HepG2 (cell line): ENCODE data around the gene SOX9. TPM values are rescaled to one million over a fixed set of nuclear protein-coding genes. Genes with fewer than 3 reads are reported as not detected.

Experiments used
- ATAC-seq: fragments of 200-7000 bp; cut with Tn5 transposase; 3 replicates; pipeline ENCODE4 v1.9.1; 2020; ENCODE audit warnings: mild to moderate bottlenecking, moderate library complexity
- BruUV-seq: library from RNA; stranded (reverse); fragments of 400-500 nt; replicated peaks from 2 replicates; lab custom pipeline; 2021; lab: Mats Ljungman, UMichigan
- CTCF ChIA-PET: fragments of 300-600 bp; formaldehyde crosslinking; extraction: SDS; loops from one replicate; lab custom pipeline; 2021; ENCODE audit warnings: low total read pairs, inconsistent platforms, low intra/inter-chr PET ratio; lab: Yijun Ruan, JAX
- POLR2A ChIA-PET: fragments of 350-600 bp; sonication (Branson Sonifier 250); formaldehyde crosslinking; loops from one replicate; lab custom pipeline; 2020; ENCODE audit warnings: antibody characterized with exemption, inconsistent platforms; lab: Yijun Ruan, JAX
- DNase-seq: peaks from one replicate; pipeline ENCODE4 v3.0.0-alpha.2; 2015; ENCODE audit warnings: low spot score
- FAIRE-seq: peaks from 3 replicates; lab custom pipeline; 2011; peaks lifted over from hg19 to GRCh38; lab: Jason Lieb, UNC
- H2AFZ ChIP-seq: one replicate; pipeline ENCODE4 v1.6.1; 2011; ENCODE audit warnings: low read length, inconsistent platforms
- H3K27ac ChIP-seq: fragments of 300-600 bp; 3 replicates; pipeline ENCODE4 v1.8.0; 2011; ENCODE audit warnings: mixed run types, mild to moderate bottlenecking, mixed read lengths, low read length, inconsistent platforms; ENCODE audit not compliant: insufficient read depth; ENCODE audit errors: extremely low read length
- H3K27me3 ChIP-seq, 2 experiments: fragments of 200-600 bp in 1 of 2; 2 replicates in 1 of 2; 3 replicates in 1 of 2; pipeline versions ENCODE4 v1.6.0 to v1.8.0; 2011; ENCODE audit warnings: low read length in 2 of 2, mild to moderate bottlenecking in 2 of 2, moderate library complexity in 2 of 2, inconsistent platforms in 1 of 2; ENCODE audit not compliant: insufficient read depth in 2 of 2, control insufficient read depth in 1 of 2
- H3K36me3 ChIP-seq, 2 experiments: fragments of 200-600 bp in 1 of 2; replicated peaks in 1 of 2; 2 replicates in 1 of 2; 3 replicates in 1 of 2; pipeline versions ENCODE4 v1.5.1 to v1.8.0; 2011; ENCODE audit warnings: low read length in 2 of 2, inconsistent platforms in 1 of 2; ENCODE audit not compliant: insufficient read depth in 2 of 2, control insufficient read depth in 1 of 2
- H3K4me1 ChIP-seq: 2 replicates; pipeline ENCODE4 v1.5.1; 2012; ENCODE audit warnings: low read length, inconsistent platforms; ENCODE audit not compliant: insufficient read depth
- H3K4me2 ChIP-seq: 2 replicates; pipeline ENCODE4 v1.6.0; 2011; ENCODE audit warnings: low read depth, low read length, inconsistent platforms
- H3K4me3 ChIP-seq, 3 experiments: fragments of 200-600 bp in 1 of 3; sonication (generic), shearing (Covaris generic) in 1 of 3; replicated peaks in 1 of 3; 2 replicates each; pipeline ENCODE4 v1.5.1; 2011 to 2016; ENCODE audit warnings: low read length in 3 of 3, inconsistent platforms in 2 of 3, low read depth in 2 of 3, mild to moderate bottlenecking in 2 of 3, control low read depth in 1 of 3, mixed read lengths in 1 of 3; ENCODE audit not compliant: insufficient read depth in 1 of 3
- H3K79me2 ChIP-seq: one replicate; pipeline ENCODE4 v1.6.1; 2011; ENCODE audit warnings: low read length, inconsistent platforms; ENCODE audit not compliant: insufficient read depth
- H3K9ac ChIP-seq: 2 replicates; pipeline ENCODE4 v1.6.0; 2011; ENCODE audit warnings: mild to moderate bottlenecking, low read depth, low read length, inconsistent platforms; ENCODE audit not compliant: insufficient read depth
- H3K9me3 ChIP-seq: 2 replicates; pipeline ENCODE4 v1.5.1; 2012; ENCODE audit warnings: mild to moderate bottlenecking, low read length
- H4K20me1 ChIP-seq: 2 replicates; pipeline ENCODE4 v1.6.0; 2011; ENCODE audit warnings: inconsistent platforms, mild to moderate bottlenecking, low read length, moderate library complexity; ENCODE audit not compliant: insufficient read depth
- HMG20A ChIP-seq: IDR thresholded peaks from 2 replicates; pipeline ENCODE4 v1.6.1; 2016; ENCODE audit warnings: borderline replicate concordance
- HNRNPLL ChIP-seq: fragments of 200-400 bp; formaldehyde crosslinking; IDR thresholded peaks from 2 replicates; pipeline ENCODE4 v1.6.1; 2017; ENCODE audit warnings: mild to moderate bottlenecking, low read depth, low read length; ENCODE audit not compliant: poor library complexity, severe bottlenecking
- ISL2 ChIP-seq: sonication (generic); formaldehyde crosslinking; IDR thresholded peaks from 2 replicates; pipeline ENCODE4 v1.5.0; 2020; ENCODE audit warnings: missing genetic modification reagents
- MEF2D ChIP-seq: sonication (generic); formaldehyde crosslinking; IDR thresholded peaks from 2 replicates; pipeline ENCODE4 v1.5.1; 2020; ENCODE audit warnings: mild to moderate bottlenecking, missing genetic modification reagents
- POLR2AphosphoS5 ChIP-seq: IDR thresholded peaks from 2 replicates; pipeline ENCODE4 v1.6.1; 2012; ENCODE audit warnings: low read depth, low read length
- TBX3 ChIP-seq: fragments of 450-650 bp; IDR thresholded peaks from 2 replicates; pipeline ENCODE4 v1.6.1; 2017; ENCODE audit warnings: antibody characterized with exemption, mild to moderate bottlenecking, inconsistent platforms, borderline replicate concordance
- YEATS4 ChIP-seq: sonication (generic); formaldehyde crosslinking; IDR thresholded peaks from 2 replicates; pipeline ENCODE4 v1.4.0; 2020; ENCODE audit warnings: missing genetic modification reagents, borderline replicate concordance
- ZNF30 ChIP-seq: sonication (generic); formaldehyde crosslinking; IDR thresholded peaks from 2 replicates; pipeline ENCODE4 v1.5.0; 2020; ENCODE audit warnings: mild to moderate bottlenecking, missing genetic modification reagents
- ZNF431 ChIP-seq: sonication (generic); formaldehyde crosslinking; IDR thresholded peaks from 2 replicates; pipeline ENCODE4 v1.9.0; 2022; ENCODE audit warnings: missing genetic modification reagents, low read depth, mild to moderate bottlenecking, borderline replicate concordance
- ZNF510 ChIP-seq: sonication (generic); formaldehyde crosslinking; IDR thresholded peaks from 2 replicates; pipeline ENCODE4 v1.4.0; 2020; ENCODE audit warnings: low read depth, mild to moderate bottlenecking, missing genetic modification reagents
- ZNF567 ChIP-seq: sonication (generic); formaldehyde crosslinking; IDR thresholded peaks from 2 replicates; pipeline ENCODE4 v1.8.1; 2023; ENCODE audit warnings: mild to moderate bottlenecking, missing genetic modification reagents, borderline replicate concordance
- ZSCAN31 ChIP-seq: sonication (generic); formaldehyde crosslinking; IDR thresholded peaks from 2 replicates; pipeline ENCODE4 v1.5.0; 2020; ENCODE audit warnings: low read depth, mild to moderate bottlenecking, missing genetic modification reagents
- WGBS: methylation state at CpG from one replicate; pipeline ENCODE4 v1.1.6; 2017; ENCODE audit warnings: low lambda C conversion rate; 5-methylcytosine and 5-hydroxymethylcytosine counted together
- in situ Hi-C: cut with HindIII; loops from 2 replicates; pipeline ENCODE4 v1.10.0; 2017; ENCODE audit warnings: low pct_unique_long_range_greater_than_20kb; ENCODE audit not compliant: extremely low pct_ligation_motif_present
- intact Hi-C: fragments of 100-400 bp; cut with micrococcal nuclease; formaldehyde crosslinking; loops from one replicate; pipeline ENCODE4 v1.10.0; 2022; ENCODE audit not compliant: unreplicated experiment
- polyA plus RNA-seq, 8 experiments: library from polyadenylated mRNA; depleted of rRNA in 3 of 8; stranded (reverse) in 7 of 8; unstranded in 1 of 8; fragments of >200 nt; fragmentation: Illumina TruSeq in 4 of 8; extraction: Trizol in 4 of 8; gene quantifications; 2 replicates each; pipeline versions ENCODE4 v1.2.1 to v1.2.3, GENCODE V29; 2011 to 2016; ENCODE audit warnings: low read depth in 4 of 8, missing spikeins in 1 of 8, mixed read lengths in 1 of 8; ENCODE audit not compliant: insufficient read depth in 1 of 8
- total RNA-seq, 5 experiments: library from RNA; depleted of rRNA; stranded (reverse); fragments of >200 nt; fragmentation: Illumina TruSeq; extraction: Trizol; gene quantifications; 2 replicates each; pipeline ENCODE4 v1.2.3, GENCODE V29; 2016; ENCODE audit warnings: low read depth in 1 of 5
- TF ChIP-seq, protein P1 (sequence below): sonication (generic); formaldehyde crosslinking; IDR thresholded peaks from 2 replicates; pipeline ENCODE4 v1.5.0; 2020; ENCODE audit warnings: mild to moderate bottlenecking, missing genetic modification reagents, borderline replicate concordance

SOX9 gene
- total and polyA plus RNA-seq, 2 of the 13 experiments (the other 11 are each of a cell fraction or from before 2014, with no cell fraction given): 16.1 to 27.6 TPM

DNA sequence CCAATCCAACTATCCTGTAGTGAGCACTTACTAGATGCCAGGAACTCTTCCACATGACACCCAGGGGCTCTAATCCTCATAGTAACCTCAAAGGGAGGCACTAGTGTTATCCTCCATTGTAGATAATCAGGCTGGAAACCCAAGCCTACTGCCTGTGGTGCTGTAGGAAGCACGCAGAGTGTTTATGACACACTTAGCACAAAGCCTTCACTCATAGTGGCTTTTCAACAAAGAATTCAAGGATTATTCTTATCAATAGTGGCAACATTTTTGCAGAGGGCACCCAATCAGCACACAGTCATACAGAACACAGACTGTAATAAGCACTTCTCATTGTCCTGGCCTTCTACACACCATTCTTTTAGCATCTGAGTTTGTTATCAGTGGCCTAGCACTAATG, 18.5 kb upstream of the SOX9 start:
- DNase-seq (no peak), FAIRE-seq (no peak), ATAC-seq (no peak)
- no peaks in the 10 kb centered on the region for H3K36me3 ChIP-seq
- intact Hi-C loops (no loop called here), in situ Hi-C loops (no loop called here)
- H3K27ac ChIP-seq: no peak overlapping the region
- ChIA-PET POLR2A (interaction anchor here (1.6 kb wide), 2 partner anchors 10 to 19 kb away, joined by 3 to 6 read pairs; partner anchors contain the start of gene SOX9), CTCF (no interaction called here)
- H3K79me2 ChIP-seq: no peaks in the 10 kb centered on the region
- H3K4me3 ChIP-seq: no peak overlapping the region
- H3K4me1 ChIP-seq: peaks cover 17% of the 10 kb centered on the region
- H3K9ac ChIP-seq: no peak overlapping the region
- 71% methylated on average over 1 of the region's 1 CpG for WGBS
- no peaks in the 10 kb centered on the region for H3K9me3 ChIP-seq
- no peaks in the 10 kb centered on the region for H3K27me3 ChIP-seq
- no TSS peak for BruUV-seq
- H2AFZ ChIP-seq: no peak overlapping the region
- H3K4me2 ChIP-seq: no peak overlapping the region
- no peak for TF ChIP-seq POLR2AphosphoS5
- no peak for TF ChIP-seq ZNF510 (CRISPR knock-in tag)
- no peaks in the 10 kb centered on the region; the same call in 1 of the 2 replicates for H4K20me1 ChIP-seq

DNA sequence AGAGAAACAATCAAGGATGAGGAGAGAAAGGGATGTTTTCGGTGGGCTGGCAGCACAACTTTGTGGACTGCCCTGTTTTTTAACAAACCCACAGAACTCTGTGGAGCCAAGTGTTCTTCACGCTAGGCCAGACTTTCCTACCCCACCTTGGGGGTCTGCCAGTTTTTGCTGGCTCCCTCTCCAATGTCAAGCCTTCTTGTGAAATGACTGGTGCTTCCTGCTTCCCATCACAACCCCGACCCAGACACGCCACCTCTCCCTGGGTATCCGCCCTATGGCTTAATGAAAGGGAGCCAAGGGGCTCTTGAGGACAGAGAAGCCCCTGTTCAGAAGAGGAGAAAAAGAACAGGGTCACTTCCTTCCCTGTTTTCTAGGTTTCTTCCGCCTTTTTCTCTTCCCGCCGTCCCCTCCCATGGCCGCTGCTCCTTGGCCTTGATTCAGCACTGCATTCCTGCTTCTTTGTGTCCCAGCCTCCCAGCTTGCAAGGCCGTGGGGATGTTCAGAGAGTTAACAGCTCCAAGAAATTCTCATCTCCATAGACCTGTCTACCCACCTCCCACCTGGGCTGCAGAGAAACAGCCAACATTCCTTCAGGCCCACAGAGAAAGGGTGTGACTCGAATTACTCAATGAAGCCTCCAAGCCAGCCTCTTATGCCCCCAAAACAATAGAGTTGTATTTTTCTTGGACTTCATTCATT, 16.5 kb upstream of the SOX9 start:
- no peaks in the 10 kb centered on the region for H3K36me3 ChIP-seq
- in situ Hi-C loops: no loop called here
- no peak overlapping the region for H2AFZ ChIP-seq
- no peak overlapping the region for H3K27ac ChIP-seq
- WGBS: 80% methylated on average over 11 of the region's 11 CpGs
- ATAC-seq: no peak
- FAIRE-seq: no peak
- DNase-seq: no peak
- no peaks in the 10 kb centered on the region for H3K79me2 ChIP-seq
- POLR2A ChIA-PET: interaction anchor here (1.6 kb wide), 1 partner anchor 17 kb away, joined by 6 read pairs; the partner anchor contains the start of gene SOX9
- no peak overlapping the region for H3K9ac ChIP-seq
- CTCF ChIA-PET: no interaction called here
- H4K20me1 ChIP-seq: no peaks in the 10 kb centered on the region; the same call in 1 of the 2 replicates
- H3K4me2 ChIP-seq: no peak overlapping the region
- intact Hi-C loops: no loop called here
- peaks cover 26% of the 10 kb centered on the region for H3K4me1 ChIP-seq
- no peaks in the 10 kb centered on the region for H3K27me3 ChIP-seq
- H3K4me3 ChIP-seq: no peak overlapping the region
- no TSS peak for BruUV-seq
- no peaks in the 10 kb centered on the region for H3K9me3 ChIP-seq
- TF ChIP-seq TBX3 (no peak), ZNF431 (CRISPR knock-in tag) (no peak), HMG20A (no peak), ZSCAN31 (no peak), ZNF567 (CRISPR knock-in tag) (no peak), ZNF30 (CRISPR knock-in tag) (no peak), HNRNPLL (no peak), MEF2D (no peak), ISL2 (CRISPR knock-in tag) (no peak), YEATS4 (CRISPR knock-in tag) (no peak)
- TF ChIP-seq, protein P1, sequence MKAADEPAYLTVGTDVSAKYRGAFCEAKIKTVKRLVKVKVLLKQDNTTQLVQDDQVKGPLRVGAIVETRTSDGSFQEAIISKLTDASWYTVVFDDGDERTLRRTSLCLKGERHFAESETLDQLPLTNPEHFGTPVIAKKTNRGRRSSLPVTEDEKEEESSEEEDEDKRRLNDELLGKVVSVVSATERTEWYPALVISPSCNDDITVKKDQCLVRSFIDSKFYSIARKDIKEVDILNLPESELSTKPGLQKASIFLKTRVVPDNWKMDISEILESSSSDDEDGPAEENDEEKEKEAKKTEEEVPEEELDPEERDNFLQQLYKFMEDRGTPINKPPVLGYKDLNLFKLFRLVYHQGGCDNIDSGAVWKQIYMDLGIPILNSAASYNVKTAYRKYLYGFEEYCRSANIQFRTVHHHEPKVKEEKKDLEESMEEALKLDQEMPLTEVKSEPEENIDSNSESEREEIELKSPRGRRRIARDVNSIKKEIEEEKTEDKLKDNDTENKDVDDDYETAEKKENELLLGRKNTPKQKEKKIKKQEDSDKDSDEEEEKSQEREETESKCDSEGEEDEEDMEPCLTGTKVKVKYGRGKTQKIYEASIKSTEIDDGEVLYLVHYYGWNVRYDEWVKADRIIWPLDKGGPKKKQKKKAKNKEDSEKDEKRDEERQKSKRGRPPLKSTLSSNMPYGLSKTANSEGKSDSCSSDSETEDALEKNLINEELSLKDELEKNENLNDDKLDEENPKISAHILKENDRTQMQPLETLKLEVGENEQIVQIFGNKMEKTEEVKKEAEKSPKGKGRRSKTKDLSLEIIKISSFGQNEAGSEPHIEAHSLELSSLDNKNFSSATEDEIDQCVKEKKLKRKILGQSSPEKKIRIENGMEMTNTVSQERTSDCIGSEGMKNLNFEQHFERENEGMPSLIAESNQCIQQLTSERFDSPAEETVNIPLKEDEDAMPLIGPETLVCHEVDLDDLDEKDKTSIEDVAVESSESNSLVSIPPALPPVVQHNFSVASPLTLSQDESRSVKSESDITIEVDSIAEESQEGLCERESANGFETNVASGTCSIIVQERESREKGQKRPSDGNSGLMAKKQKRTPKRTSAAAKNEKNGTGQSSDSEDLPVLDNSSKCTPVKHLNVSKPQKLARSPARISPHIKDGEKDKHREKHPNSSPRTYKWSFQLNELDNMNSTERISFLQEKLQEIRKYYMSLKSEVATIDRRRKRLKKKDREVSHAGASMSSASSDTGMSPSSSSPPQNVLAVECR (CRISPR knock-in tag): no peak
